ENCODE results near the gene KANSL1.

GRCh38 chr17:46118964-46119363 is 74.3 kb downstream of the KANSL1 start:
- TF ChIP-seq CTCF (IDR thresholded peaks at IDR 0.05; ENCODE audit: low read depth, low read length, poor library complexity, severe bottlenecking) (no peak), EZH2phosphoT487 (IDR thresholded peaks at IDR 0.05; ENCODE audit: borderline replicate concordance, low read length) (no peak)

Measured in DOHH2 (cell line).